ENCODE results near the gene BLOC1S1.

BLOC1S1 gene

DNA sequence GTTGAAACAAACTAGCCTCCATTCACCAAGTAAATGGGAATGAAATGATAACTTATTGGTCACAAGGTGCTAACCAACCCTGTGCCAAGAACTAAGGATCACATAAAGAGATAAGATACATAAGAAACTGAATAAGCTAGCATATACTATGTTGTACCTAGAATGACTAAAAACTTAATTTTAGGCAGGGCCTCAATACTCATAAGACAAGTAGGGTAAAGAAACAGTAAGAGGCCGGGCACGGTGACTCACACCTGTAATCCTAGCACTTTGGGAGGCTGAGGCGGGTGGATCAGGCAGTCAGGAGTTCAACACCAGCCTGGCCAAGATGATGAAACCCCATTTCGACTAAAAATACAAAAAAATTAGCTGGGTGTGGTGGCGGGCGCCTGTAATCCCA is 44.8 kb downstream of the BLOC1S1 start:
- TF ChIP-seq, protein P1, sequence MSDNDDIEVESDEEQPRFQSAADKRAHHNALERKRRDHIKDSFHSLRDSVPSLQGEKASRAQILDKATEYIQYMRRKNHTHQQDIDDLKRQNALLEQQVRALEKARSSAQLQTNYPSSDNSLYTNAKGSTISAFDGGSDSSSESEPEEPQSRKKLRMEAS (IDR thresholded peaks at IDR 0.05) = no peak
- TF ChIP-seq, protein P2, sequence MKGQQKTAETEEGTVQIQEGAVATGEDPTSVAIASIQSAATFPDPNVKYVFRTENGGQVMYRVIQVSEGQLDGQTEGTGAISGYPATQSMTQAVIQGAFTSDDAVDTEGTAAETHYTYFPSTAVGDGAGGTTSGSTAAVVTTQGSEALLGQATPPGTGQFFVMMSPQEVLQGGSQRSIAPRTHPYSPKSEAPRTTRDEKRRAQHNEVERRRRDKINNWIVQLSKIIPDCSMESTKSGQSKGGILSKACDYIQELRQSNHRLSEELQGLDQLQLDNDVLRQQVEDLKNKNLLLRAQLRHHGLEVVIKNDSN (IDR thresholded peaks at IDR 0.05) = no peak
- TF ChIP-seq FOXM1 (IDR thresholded peaks at IDR 0.05; ENCODE audit: borderline replicate concordance, low read depth) = no peak
- TF ChIP-seq EP300 (IDR thresholded peaks at IDR 0.05; ENCODE audit: borderline replicate concordance) = no peak
- TF ChIP-seq YY1 (IDR thresholded peaks at IDR 0.05; ENCODE audit: low read depth) = no peak
- TF ChIP-seq TAF1 (IDR thresholded peaks at IDR 0.05; ENCODE audit: low read depth) = no peak
- no peak for TF ChIP-seq NFIC (IDR thresholded peaks at IDR 0.05)
- TF ChIP-seq, protein P3, sequence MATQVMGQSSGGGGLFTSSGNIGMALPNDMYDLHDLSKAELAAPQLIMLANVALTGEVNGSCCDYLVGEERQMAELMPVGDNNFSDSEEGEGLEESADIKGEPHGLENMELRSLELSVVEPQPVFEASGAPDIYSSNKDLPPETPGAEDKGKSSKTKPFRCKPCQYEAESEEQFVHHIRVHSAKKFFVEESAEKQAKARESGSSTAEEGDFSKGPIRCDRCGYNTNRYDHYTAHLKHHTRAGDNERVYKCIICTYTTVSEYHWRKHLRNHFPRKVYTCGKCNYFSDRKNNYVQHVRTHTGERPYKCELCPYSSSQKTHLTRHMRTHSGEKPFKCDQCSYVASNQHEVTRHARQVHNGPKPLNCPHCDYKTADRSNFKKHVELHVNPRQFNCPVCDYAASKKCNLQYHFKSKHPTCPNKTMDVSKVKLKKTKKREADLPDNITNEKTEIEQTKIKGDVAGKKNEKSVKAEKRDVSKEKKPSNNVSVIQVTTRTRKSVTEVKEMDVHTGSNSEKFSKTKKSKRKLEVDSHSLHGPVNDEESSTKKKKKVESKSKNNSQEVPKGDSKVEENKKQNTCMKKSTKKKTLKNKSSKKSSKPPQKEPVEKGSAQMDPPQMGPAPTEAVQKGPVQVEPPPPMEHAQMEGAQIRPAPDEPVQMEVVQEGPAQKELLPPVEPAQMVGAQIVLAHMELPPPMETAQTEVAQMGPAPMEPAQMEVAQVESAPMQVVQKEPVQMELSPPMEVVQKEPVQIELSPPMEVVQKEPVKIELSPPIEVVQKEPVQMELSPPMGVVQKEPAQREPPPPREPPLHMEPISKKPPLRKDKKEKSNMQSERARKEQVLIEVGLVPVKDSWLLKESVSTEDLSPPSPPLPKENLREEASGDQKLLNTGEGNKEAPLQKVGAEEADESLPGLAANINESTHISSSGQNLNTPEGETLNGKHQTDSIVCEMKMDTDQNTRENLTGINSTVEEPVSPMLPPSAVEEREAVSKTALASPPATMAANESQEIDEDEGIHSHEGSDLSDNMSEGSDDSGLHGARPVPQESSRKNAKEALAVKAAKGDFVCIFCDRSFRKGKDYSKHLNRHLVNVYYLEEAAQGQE (IDR thresholded peaks at IDR 0.05; ENCODE audit: low read depth) = no peak
- TF ChIP-seq RAD21 (IDR thresholded peaks at IDR 0.05; ENCODE audit: low read depth) = no peak
- TF ChIP-seq EGR1 (IDR thresholded peaks at IDR 0.05) = no peak
- no peak for TF ChIP-seq TCF12 (IDR thresholded peaks at IDR 0.05; ENCODE audit: low read depth)
- TF ChIP-seq CREB1 (IDR thresholded peaks at IDR 0.05; ENCODE audit: low read depth) = no peak
- no peak for TF ChIP-seq TEAD4 (IDR thresholded peaks at IDR 0.05)
- no peak for TF ChIP-seq ZBTB7A (IDR thresholded peaks at IDR 0.05; ENCODE audit: low read depth)
- no peak for TF ChIP-seq CEBPB (IDR thresholded peaks at IDR 0.05)

DNA sequence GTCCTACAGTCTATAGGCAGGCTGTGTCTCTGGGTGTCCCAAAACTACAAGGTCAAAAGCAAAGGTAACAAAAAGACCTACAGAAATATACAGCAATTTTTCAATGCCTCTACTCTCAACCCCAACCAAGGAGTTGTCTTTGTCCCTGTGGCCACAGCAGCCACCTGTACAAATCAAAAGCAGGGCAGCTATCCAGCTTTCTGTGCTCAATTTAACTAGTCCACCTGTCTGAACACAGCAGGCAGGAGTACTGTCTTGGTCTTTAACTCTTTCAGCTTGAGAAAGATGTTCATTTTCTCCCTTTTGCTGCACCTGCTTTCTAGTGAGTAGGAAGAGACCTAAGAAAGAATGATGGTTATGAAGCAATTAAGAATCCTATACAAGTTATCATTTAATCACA is 46.8 kb downstream of the BLOC1S1 start:
- TF ChIP-seq, protein P1 (IDR thresholded peaks at IDR 0.05) = no peak

DNA sequence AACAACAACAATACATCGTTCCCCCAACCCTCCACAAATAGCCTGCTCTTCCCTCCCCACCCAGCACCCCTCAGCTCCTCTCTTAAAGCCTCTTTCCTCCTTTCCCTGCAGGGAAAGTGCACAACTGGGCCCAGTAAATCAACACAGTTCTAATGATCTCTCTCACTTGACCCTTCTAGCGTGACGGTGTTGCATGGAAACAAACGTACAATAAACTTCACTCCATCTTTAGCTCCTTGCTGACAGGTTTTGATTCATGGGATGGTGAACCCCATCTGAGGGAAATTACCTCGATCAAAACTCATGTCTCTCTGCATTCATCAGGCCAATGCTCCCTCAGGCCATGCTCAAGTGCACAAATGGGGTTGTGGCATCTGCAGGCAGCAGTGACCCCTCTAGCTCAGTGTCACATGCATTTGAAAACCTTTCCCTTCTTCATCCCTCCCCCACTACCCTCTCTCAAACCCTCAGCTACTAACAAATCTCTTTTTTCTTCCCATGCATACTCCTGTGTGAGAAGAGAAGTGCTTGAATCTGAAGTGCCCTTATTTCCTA is 50.0 kb downstream of the BLOC1S1 start:
- TF ChIP-seq, protein P1 (IDR thresholded peaks at IDR 0.05) = no peak
- no peak for TF ChIP-seq NFIC (IDR thresholded peaks at IDR 0.05)
- no peak for TF ChIP-seq CREB1 (IDR thresholded peaks at IDR 0.05; ENCODE audit: low read depth)
- TF ChIP-seq, protein P3 (IDR thresholded peaks at IDR 0.05; ENCODE audit: low read depth) = no peak

DNA sequence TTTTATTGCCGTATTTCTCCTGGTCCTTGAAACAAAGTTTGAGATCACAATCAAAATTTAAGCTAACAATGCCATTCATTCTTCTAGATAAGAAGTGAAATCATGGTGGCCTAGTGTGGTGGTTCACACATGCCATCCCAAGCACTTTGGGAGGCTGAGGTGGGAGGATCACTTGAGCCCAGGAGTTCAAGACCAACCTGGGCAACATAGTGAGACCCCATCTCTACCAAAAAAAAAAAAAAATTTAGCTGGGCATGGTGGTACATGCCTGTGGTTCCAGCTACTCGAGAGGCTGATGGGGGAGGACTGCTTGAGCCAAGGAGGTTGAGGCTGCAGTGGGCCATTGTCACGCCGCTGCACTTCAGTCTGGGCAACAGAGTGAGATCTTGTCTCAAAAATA is 51.3 kb downstream of the BLOC1S1 start:
- TF ChIP-seq CREB1 (IDR thresholded peaks at IDR 0.05; ENCODE audit: low read depth) (no peak), TEAD4 (IDR thresholded peaks at IDR 0.05) (no peak), TCF12 (IDR thresholded peaks at IDR 0.05; ENCODE audit: low read depth) (no peak), CEBPB (IDR thresholded peaks at IDR 0.05) (no peak), TAF1 (IDR thresholded peaks at IDR 0.05; ENCODE audit: low read depth) (no peak), EGR1 (IDR thresholded peaks at IDR 0.05) (no peak), FOXM1 (IDR thresholded peaks at IDR 0.05; ENCODE audit: borderline replicate concordance, low read depth) (no peak), NFIC (IDR thresholded peaks at IDR 0.05) (no peak), ZBTB7A (IDR thresholded peaks at IDR 0.05; ENCODE audit: low read depth) (no peak), YY1 (IDR thresholded peaks at IDR 0.05; ENCODE audit: low read depth) (no peak), EP300 (IDR thresholded peaks at IDR 0.05; ENCODE audit: borderline replicate concordance) (no peak), RAD21 (IDR thresholded peaks at IDR 0.05; ENCODE audit: low read depth) (no peak)
- TF ChIP-seq, protein P2 (IDR thresholded peaks at IDR 0.05) = no peak
- TF ChIP-seq, protein P3 (IDR thresholded peaks at IDR 0.05; ENCODE audit: low read depth) = no peak
- TF ChIP-seq, protein P1 (IDR thresholded peaks at IDR 0.05) = no peak

All from Ishikawa (cell line).